DLD1 (cell line): ENCODE results near the gene NTN1.
"Not testable (repeated sequence)": the region's sequence is repeated elsewhere in the genome, so short reads cannot be mapped to it uniquely, and the experiment has no call there.

Experiments
- in situ Hi-C: cut with HindIII; loops from 2 replicates; pipeline ENCODE4 v1.10.0; 2017; ENCODE audit warnings: low sequenced_read_pairs

The NTN1 gene

GRCh38 chr17:9021158-9021991 lies at the start of gene NTN1:
NTN1 (plus strand) TSS chr17:9021510; CDS start chr17:9022374, 864 bp downstream.
- in situ Hi-C loops = no loop called here

- in situ Hi-C loops = no loop called here
These were observed 46.1 kb upstream of the NTN1 start for GRCh38 chr17:8975091-8975725.

GRCh38 chr17:8976638-8977037 lies 44.7 kb upstream of the NTN1 start:
- in situ Hi-C loops = no loop called here

- in situ Hi-C loops = no loop called here
These were observed 41.6 kb upstream of the NTN1 start for GRCh38 chr17:8979715-8980114.

GRCh38 chr17:8981443-8981842 lies 39.9 kb upstream of the NTN1 start:
- in situ Hi-C loops = no loop called here

GRCh38 chr17:8984225-8984624 lies 37.1 kb upstream of the NTN1 start:
- in situ Hi-C loops = not testable (repeated sequence)

- in situ Hi-C loops = no loop called here
These were observed 36.1 kb upstream of the NTN1 start for GRCh38 chr17:8985054-8985701.

GRCh38 chr17:8986295-8986694 lies 35.0 kb upstream of the NTN1 start:
- in situ Hi-C loops = no loop called here

- in situ Hi-C loops = not testable (repeated sequence)
These were observed 32.9 kb upstream of the NTN1 start for GRCh38 chr17:8988263-8988935.

GRCh38 chr17:8991514-8992285 lies 29.6 kb upstream of the NTN1 start:
- in situ Hi-C loops = no loop called here

- in situ Hi-C loops = no loop called here
These were observed 27.0 kb upstream of the NTN1 start for GRCh38 chr17:8994319-8994718.

GRCh38 chr17:8995711-8996110 lies 25.6 kb upstream of the NTN1 start:
- in situ Hi-C loops = no loop called here

- in situ Hi-C loops = no loop called here
These were observed 23.2 kb upstream of the NTN1 start for GRCh38 chr17:8997994-8998628.

GRCh38 chr17:9001559-9001958 lies 19.8 kb upstream of the NTN1 start:
- in situ Hi-C loops = no loop called here

GRCh38 chr17:9002227-9002605 lies 19.1 kb upstream of the NTN1 start:
- in situ Hi-C loops = no loop called here

GRCh38 chr17:9002606-9003354 lies 18.5 kb upstream of the NTN1 start:
- in situ Hi-C loops = no loop called here

- in situ Hi-C loops = no loop called here
These were observed 17.8 kb upstream of the NTN1 start for GRCh38 chr17:9003355-9004131.

GRCh38 chr17:9004132-9004960 lies 17.0 kb upstream of the NTN1 start:
- in situ Hi-C loops = no loop called here
